Liver (tissue), 3 donors: ENCODE measurements around the gene MPHOSPH10.

Experiments
- FOXA1 ChIP-seq: IDR thresholded peaks from 2 replicates; pipeline ENCODE4 v1.6.1; 2016; ENCODE audit warnings: antibody characterized with exemption
- HNF4A ChIP-seq, 2 donors: conservative IDR thresholded peaks; 2 replicates each; pipeline ENCODE4 v1.6.1; 2016; ENCODE audit warnings: antibody characterized with exemption in 2 of 2, mild to moderate bottlenecking in 2 of 2
- RAD21 ChIP-seq, 2 donors: IDR thresholded peaks; 2 replicates each; pipeline ENCODE4 v1.6.1; 2016; ENCODE audit warnings: antibody characterized with exemption in 2 of 2, mild to moderate bottlenecking in 2 of 2
- REST ChIP-seq: IDR thresholded peaks from 2 replicates; pipeline ENCODE4 v1.6.1; 2016; ENCODE audit warnings: antibody characterized with exemption, mild to moderate bottlenecking
- RXRA ChIP-seq, 2 donors: IDR thresholded peaks; 2 replicates each; pipeline ENCODE4 v1.6.1; 2017 to 2018; ENCODE audit warnings: antibody characterized with exemption in 2 of 2, mild to moderate bottlenecking in 1 of 2
- TF ChIP-seq, protein P1 (sequence below): IDR thresholded peaks from 2 replicates; pipeline ENCODE4 v1.6.1; 2016; ENCODE audit warnings: antibody characterized with exemption
- TF ChIP-seq, protein P2 (sequence below): fragments of 150-350 bp; IDR thresholded peaks from 2 replicates; pipeline ENCODE4 v1.5.1; 2017; ENCODE audit warnings: improper control_type of control experiment, low read depth, low read length; ENCODE audit not compliant: missing input control
- donor health status: healthy.
- donor health status: healthy.

GRCh38 chr2:71190656-71191569 lies 60.5 kb downstream of the MPHOSPH10 start:
- TF ChIP-seq, protein P1, sequence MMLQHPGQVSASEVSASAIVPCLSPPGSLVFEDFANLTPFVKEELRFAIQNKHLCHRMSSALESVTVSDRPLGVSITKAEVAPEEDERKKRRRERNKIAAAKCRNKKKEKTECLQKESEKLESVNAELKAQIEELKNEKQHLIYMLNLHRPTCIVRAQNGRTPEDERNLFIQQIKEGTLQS = no peak
- no peak for TF ChIP-seq FOXA1
- TF ChIP-seq RAD21 (IDR thresholded peaks at IDR 0.05) = peak; percentile 78 to 79
- TF ChIP-seq REST = no peak
- TF ChIP-seq HNF4A (conservative IDR thresholded peaks at IDR 0.05) = no peak
- TF ChIP-seq, protein P2, sequence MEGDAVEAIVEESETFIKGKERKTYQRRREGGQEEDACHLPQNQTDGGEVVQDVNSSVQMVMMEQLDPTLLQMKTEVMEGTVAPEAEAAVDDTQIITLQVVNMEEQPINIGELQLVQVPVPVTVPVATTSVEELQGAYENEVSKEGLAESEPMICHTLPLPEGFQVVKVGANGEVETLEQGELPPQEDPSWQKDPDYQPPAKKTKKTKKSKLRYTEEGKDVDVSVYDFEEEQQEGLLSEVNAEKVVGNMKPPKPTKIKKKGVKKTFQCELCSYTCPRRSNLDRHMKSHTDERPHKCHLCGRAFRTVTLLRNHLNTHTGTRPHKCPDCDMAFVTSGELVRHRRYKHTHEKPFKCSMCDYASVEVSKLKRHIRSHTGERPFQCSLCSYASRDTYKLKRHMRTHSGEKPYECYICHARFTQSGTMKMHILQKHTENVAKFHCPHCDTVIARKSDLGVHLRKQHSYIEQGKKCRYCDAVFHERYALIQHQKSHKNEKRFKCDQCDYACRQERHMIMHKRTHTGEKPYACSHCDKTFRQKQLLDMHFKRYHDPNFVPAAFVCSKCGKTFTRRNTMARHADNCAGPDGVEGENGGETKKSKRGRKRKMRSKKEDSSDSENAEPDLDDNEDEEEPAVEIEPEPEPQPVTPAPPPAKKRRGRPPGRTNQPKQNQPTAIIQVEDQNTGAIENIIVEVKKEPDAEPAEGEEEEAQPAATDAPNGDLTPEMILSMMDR = peak; percentile 44
- no peak for TF ChIP-seq RXRA (IDR thresholded peaks at IDR 0.05)
